HG02970 (cell line): ENCODE data around the gene ASIP.
"Not testable (repeated sequence)": the region's sequence is repeated elsewhere in the genome, so short reads cannot be mapped to it uniquely, and the experiment has no call there.

ENCODE experiments used
- ATAC-seq: cut with Tn5 transposase; IDR thresholded peaks from one replicate; pipeline ENCODE4 v1.9.1; 2021; ENCODE audit warnings: mild to moderate bottlenecking, moderate library complexity, moderate number of reproducible peaks; ENCODE audit not compliant: unreplicated experiment, low FRiP score

Gene ASIP

DNA sequence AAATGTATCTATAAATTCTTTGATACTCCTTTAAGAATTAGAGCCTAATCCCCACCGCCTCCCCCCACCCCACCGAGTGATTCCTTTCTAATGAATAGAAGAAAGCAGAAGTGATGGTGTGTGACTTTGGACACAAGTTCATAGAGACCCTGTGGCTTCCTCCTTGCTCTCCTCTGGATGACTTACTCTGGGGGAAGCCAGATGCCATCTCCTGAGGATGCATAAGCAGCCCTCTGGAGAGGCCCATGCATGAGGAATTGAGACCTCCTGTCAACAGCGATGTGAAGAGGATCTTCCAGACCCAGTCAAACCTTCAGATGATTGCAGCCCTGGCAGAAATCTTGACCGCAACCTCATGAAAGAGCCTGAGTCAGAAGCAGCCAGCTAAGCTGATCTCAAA, 40.8 kb downstream of the ASIP start:
- ATAC-seq, result no peak

GRCh38 chr20:34283844-34284243, 42.6 kb downstream of the ASIP start:
- ATAC-seq, result no peak

DNA sequence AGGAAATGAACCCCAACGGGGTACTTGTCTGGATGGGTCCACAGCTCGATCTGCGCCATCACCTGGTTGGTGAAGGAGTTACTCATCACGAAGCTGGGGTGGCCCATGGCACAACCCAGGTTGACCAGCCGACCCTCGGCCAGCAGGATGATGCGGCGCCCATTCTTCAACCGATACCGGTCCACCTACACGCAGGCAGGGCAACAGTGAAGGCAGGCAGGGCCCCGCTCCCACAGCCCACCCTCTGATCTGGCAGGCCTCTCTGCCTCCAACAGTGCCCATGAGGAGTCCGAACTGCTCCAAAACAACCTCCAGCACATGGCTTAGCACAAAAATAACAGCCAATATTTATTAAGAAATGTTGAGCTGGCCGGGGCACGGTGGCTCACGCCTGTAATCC, 44.2 kb downstream of the ASIP start:
- ATAC-seq, result no peak

DNA sequence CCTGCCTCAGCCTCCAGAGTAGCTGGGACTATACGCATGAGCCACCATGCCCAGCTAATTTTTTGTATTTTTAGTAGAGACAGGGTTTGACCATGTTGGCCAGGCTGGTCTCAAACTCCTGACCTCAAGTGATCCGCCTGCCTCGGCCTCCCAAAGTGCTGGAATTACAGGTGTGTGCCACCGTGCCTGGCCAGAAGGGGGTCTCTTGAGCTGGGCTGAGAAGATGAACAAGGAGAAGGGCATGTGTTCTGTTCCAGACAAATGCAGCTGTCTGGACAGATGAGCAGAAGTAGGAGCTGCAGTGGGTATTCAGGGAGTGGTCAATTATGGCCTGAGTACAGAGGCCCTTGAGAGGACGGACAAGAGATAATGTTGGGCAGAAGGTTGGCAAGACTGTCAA, 46.3 kb downstream of the ASIP start:
- not testable (repeated sequence) for ATAC-seq

DNA sequence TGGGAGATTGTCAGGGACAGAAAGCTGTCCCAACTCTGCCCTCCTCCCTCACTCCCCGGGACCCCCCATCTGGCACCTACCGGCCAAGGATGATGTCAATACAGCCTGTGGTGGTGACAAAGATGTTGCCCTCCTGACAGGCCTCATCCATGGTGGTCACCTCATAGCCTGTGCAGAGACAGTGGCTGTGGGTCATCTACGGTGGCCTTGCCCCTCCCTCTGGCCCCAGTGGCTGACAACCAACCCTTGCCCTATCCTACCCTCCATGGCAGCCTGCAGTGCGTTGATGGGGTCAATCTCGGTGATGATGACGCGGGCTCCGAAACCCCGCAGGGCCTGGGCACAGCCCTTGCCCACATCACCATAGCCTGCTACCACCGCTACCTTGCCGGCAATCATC, 49.2 kb downstream of the ASIP start:
- ATAC-seq, result no peak

GRCh38 chr20:34292496-34292895, 51.3 kb downstream of the ASIP start:
- no peak for ATAC-seq

DNA sequence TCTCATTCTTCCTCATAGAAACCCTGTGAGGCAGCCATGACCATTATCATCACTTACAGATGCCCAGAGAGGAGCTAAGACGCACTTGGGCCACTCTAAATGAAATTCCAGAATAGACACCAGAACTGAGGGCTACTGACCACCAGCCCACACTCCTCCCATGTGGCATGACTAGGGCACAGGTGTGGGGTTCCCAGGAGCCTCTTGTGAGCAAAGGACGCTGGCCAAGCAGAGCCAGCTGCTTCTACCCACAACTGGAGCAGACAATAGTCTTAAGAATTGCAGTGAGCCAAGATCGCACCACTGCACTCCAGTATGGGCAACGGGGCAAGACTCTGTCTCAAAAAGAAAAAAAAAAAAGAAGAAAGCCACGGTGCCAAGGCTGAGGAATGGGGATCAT, 51.9 kb downstream of the ASIP start:
- no peak for ATAC-seq

DNA sequence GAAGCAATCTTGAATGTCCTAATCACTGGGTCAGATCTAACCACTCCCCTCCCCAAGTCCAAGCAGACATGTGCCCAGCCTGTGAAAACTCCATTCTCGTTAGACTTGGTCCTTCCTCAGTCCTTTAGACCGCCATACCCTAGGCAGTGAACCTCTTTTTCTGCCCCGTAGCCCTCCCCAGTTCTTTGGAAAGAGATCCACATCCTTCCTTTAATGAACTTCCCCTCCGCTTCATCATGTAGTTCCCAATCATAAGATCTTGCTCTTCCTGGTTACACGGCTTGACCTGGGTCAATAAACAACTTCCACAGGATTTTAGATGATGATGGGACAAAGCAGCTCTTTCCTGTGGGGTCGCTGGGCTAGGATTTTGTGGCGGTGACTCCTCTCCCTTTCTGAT, 52.4 kb downstream of the ASIP start:
- ATAC-seq, result no peak

DNA sequence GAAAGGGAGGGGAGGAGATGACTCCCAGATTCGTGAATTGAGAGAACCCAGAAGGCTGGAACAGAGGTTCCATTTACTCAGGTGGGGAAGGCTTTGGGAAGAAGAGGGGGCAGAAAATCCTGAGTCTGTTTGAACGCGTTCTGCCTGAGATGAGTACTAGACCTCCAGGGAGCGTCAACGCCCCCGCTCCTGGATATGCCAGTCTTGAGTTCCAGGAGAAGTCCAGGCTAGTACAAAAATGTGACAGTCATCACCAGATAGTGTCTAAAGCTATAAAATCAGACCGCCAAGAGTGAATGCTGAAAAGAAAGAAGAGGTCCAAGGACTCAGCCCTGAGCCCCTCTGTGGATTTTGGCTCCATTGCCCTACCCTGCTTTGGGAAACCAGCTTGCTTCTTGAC, 53.3 kb downstream of the ASIP start:
- ATAC-seq, result no peak

GRCh38 chr20:34295284-34295683, 54.1 kb downstream of the ASIP start:
- no peak for ATAC-seq

DNA sequence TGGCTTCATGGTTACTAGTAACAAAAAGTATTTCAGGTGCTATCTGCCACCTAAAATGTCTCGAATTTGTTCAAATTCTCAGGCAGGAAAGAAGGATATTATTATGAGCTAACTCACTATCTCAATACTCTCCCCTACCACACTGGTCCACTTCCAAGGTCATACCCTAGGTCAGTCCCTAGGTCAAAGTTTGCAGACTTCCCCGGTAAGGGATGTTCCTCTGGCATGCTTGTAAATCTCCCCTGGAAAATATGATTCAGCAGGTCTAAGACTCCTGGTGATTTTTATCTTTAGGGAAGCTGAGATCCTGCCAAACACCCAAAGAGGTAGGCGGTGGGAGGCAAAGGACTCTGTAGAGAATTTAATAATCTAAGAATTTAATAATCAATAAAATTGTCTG, 55.2 kb downstream of the ASIP start:
- no peak for ATAC-seq

DNA sequence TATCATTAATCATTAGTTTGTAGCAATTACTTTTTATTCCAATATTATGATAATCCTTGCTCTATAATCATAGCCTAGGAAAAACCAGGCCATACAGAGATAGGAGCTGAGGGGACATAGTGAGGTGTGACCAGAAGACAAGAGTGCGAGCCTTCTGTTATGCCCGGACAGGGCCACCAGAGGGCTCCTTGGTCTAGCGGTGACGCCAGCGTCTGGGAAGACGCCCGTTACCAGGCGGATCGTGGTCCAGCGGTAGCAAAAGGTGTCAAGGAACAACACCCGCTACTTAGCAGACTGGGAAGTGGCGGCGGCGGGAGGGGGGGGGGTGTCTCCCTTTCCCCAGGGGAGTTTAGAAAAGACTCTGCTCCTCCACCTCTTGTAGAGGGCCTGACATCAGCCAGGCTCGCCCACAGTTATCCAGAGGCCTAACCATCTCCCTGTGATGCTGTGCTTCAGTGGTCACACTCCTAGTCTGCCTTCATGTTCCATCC, 57.1 kb downstream of the ASIP start:
- not testable (repeated sequence) for ATAC-seq

- ATAC-seq, result no peak
Measured at GRCh38 chr20:34299556-34300255, 58.5 kb downstream of the ASIP start.

GRCh38 chr20:34300256-34300806, 59.1 kb downstream of the ASIP start:
- no peak for ATAC-seq

DNA sequence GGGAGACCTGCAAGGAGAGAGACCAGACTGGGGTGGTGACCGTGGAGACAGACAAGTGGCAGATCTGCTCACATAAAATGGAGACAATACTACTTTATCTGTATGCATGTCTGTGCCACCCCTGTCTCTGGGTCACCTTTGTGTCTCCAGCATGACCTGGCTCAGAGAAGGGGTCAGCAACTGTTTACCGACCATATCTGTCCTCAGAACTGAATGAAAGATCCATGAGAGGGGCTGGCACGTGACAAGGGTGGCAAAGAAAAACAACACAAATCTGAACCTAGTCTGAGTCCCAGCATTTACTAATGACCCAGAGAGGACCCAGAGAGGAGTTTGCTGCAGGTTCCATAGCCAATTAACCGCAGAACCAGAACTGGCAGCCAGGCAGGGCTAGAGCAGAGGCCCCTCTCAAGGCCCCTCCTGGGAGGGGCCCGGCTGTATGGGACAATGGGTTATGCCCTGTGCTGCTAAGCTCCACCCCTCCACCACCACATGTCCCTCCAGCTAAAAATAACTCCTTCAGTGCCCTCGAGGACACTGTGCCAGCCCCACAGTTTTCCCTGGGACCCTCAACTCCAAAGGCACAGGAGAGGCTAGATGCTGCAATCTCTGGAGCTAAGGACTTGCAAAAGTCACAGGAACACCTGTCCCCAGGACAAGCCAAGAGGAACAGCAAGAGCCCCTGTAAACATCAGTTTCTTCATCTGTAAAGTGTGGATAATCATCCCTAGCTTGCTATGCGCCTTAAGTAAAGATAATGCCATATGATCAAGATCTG, 59.8 kb downstream of the ASIP start:
- ATAC-seq, result no peak

- ATAC-seq, result no peak
Measured at GRCh38 chr20:34301587-34302311, 60.5 kb downstream of the ASIP start.

GRCh38 chr20:34302312-34302722, 61.1 kb downstream of the ASIP start:
- no peak for ATAC-seq

DNA sequence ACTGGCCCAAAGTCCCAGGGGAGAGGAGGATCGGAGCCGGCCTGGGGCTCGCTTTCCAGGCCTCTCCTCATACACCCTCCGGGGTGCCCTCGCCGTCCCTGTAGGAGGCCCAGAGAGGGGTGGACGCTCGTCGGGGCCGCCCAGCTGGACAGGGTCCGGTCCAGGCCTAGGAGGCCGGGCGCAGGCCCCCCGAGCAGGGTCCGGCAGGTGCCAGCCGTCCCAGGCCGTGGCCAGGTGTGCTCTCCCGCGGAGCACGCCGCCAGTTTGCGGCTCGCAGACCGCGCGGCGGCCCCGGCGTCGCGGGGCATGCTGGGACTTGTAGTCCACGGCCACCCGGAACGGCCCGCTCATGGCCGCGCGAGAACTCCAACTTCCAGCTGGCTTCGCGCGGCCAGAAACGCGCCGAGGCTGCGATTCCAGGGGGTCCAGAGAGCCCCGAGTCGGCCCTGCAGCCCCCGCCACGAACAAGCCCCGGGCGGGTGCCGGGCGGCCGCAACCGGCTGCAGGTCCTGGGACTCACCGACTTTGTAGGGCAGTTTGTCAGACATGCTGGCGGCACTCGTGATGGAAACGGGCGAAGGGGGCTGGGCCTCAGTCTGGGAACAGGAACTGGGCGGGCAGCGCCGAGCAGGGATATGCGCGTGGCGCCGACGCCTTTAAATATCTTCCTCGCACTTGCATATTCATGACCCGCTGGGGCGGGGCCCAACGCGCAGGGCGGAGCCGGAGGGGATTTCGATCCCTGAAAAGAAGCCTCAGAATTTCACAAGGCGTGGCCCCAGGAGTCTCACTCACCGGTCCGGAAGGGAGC, 61.7 kb downstream of the ASIP start, which contains the start of gene AHCY:
Gene AHCY (minus strand): TSS at position 633 of the 811 bp plus-strand sequence. CDS start 85 bp downstream, at position 548.
- peak; percentile 87 for ATAC-seq

DNA sequence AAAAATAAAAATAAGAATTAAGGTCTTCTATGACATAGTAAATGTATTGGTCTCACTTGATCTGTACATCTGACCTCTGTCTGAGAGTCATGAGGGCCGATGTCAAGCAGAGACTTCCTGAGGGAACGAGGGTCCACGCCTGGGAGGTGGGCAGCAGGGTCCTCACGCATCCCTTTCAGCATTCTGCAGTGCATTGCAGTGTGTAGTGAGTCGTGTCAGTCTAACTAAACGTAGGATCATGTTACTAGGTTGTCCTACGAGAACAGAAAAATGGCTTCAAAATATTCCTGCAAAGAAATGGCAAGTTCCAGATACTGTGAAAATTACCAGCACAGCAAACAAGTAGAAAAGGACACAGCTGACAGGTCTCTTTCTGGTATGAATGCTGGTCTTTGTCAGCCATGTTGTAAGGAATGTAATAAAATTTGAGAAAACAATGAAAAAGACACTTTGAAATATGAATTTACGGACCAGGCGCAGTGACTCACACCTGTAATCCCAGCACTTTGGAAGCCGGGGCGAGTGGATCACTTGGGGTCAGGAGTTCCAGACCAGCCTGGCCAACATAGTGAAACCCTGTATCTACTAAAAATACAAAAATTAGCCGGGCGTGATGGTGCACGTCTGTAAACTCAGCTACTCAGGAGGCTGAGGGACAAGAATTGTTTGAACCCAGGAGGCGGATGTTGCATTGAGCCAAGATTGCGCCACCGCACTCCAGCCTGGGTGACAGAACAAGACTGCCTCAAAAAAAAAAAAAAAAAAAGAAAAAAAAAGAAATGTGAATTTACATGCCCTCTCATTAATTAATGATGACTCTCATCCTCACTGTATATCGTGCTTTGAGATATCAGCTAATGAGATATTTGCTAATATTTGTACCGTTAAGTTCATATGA, 64.4 kb downstream of the ASIP start:
- no peak for ATAC-seq
